Effector memory CD4-positive, alpha-beta T cell (primary cell): ENCODE data around the gene C4orf54.

Experiments used
- DNase-seq, 3 donors: peaks; one replicate each; pipeline ENCODE4 v3.0.0-alpha.2; 2020
- H3K27ac ChIP-seq: 2 replicates; pipeline ENCODE4 v1.7.0; 2013; ENCODE audit warnings: mild to moderate bottlenecking, low read length, moderate library complexity; ENCODE audit not compliant: insufficient read depth, poor library complexity, severe bottlenecking
- H3K27me3 ChIP-seq: replicated peaks from 2 replicates; pipeline ENCODE4 v1.7.0; 2013; ENCODE audit warnings: mild to moderate bottlenecking, low read length; ENCODE audit not compliant: insufficient read depth, control insufficient read depth, poor library complexity, severe bottlenecking
- H3K36me3 ChIP-seq: 2 replicates; pipeline ENCODE4 v1.7.0; 2013; ENCODE audit warnings: mild to moderate bottlenecking, low read length, moderate library complexity; ENCODE audit not compliant: control insufficient read depth, insufficient read depth
- H3K4me1 ChIP-seq: 2 replicates; pipeline ENCODE4 v1.7.0; 2013; ENCODE audit warnings: low read length, mild to moderate bottlenecking; ENCODE audit not compliant: control insufficient read depth, insufficient read depth, poor library complexity, severe bottlenecking
- H3K4me3 ChIP-seq: 2 replicates; pipeline ENCODE4 v1.7.0; 2013; ENCODE audit warnings: low read length, low read depth, mild to moderate bottlenecking; ENCODE audit not compliant: insufficient read depth, poor library complexity, severe bottlenecking
- H3K9me3 ChIP-seq: 2 replicates; pipeline ENCODE4 v1.7.0; 2013; ENCODE audit warnings: mild to moderate bottlenecking, low read length, moderate library complexity; ENCODE audit not compliant: control insufficient read depth

The C4orf54 gene

DNA sequence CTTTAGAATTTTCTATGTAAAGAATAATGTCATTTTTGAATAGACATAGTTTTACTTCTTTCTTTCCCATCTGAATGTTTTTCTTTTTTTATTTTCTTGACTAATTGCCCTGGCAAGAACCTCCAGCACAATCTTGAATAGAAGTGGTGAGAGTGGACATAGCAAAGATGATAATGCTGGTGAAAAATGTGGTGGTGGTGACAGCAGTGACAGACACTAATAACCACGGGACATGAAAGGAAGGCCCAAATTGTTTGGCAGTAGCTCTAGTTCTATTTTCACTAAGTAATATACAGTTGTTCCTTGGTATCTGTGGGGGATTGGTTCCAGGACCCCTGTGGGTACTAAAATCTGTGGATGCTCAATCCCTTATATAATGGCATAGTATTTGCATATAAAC, 29.6 kb downstream of the C4orf54 start:
- H3K4me3 ChIP-seq = no peak overlapping the region
- no peaks in the 10 kb centered on the region for H3K4me1 ChIP-seq
- H3K27me3 ChIP-seq = no peaks in the 10 kb centered on the region
- no peaks in the 10 kb centered on the region for H3K9me3 ChIP-seq
- no peaks in the 10 kb centered on the region for H3K36me3 ChIP-seq
- no peak for DNase-seq
- H3K27ac ChIP-seq = no peak overlapping the region

DNA sequence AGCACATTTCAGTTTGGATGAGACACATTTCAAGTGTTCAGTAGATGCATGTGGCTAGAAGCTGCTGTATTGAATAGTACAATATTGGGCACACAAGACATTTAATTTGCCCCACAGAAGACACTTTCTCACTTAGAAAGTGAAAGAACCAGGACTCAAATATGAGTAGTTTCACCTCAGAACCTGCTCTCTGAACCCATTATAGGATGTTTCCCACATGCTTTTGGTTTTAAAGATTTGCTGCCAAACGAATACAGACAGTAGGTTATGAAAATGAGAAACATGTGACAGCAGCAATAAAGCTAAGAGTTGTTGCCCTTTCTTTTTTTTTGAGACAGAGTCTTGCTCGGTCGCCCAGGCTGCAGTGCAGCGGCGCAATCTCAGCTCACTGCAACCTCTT, 32.3 kb downstream of the C4orf54 start:
- H3K4me1 ChIP-seq = no peaks in the 10 kb centered on the region
- H3K36me3 ChIP-seq = no peaks in the 10 kb centered on the region
- H3K27me3 ChIP-seq = no peaks in the 10 kb centered on the region
- H3K9me3 ChIP-seq = no peaks in the 10 kb centered on the region
- no peak for DNase-seq
- H3K27ac ChIP-seq = no peak overlapping the region
- H3K4me3 ChIP-seq = no peak overlapping the region

DNA sequence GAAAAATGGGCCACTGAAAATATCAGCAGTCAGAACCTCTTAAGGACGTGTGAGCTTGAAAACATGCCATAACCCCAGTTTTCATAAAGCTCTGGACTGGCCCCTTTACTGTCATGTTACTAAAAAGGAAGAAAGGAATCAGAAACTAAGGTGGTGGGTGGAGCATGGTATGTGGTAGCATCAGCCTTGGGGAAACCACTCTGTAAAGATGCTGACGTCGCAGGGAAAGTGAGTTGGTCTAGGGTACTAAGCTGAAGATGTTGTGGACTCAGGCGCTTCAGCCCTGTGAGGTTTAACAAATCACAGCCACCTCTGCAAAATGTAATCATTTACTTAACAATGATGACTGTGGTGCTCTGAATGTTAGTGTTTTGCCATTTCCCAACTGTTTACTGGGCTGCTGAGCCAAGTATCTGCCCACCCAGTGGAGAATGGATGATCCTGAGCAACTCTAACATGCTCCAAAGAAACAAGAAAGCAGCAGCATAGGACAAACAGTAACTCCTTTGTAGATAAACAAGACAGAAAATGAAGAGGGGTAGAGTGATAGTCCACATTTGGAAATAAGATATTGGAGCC, 33.4 kb downstream of the C4orf54 start:
- DNase-seq = no peak
- Histone ChIP-seq H3K36me3 (no peaks in the 10 kb centered on the region), H3K27ac (no peak overlapping the region)

DNA sequence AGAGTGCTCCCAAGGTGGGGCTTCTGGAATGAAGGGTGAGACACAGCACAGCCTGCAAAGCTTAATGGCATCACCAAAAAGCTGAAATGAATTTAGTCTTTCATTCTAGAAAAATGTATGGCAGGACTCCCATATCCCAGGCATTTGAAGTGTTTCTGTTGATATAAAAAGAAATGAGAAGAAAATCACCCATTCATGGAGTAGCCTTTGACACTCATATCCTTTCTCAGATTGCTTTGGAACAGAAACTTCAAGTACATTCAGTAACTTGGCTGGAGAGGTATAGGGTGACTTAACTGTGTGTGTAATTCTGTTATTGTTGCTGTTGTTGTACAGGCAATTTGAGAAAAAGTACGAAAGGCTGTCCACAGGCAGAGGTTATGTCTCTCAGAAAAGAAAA, 35.3 kb downstream of the C4orf54 start:
- Histone ChIP-seq H3K27me3 (peaks cover 6% of the 10 kb centered on the region), H3K4me1 (no peaks in the 10 kb centered on the region), H3K9me3 (no peaks in the 10 kb centered on the region), H3K27ac (no peak overlapping the region), H3K36me3 (no peaks in the 10 kb centered on the region), H3K4me3 (no peak overlapping the region)
- no peak for DNase-seq

More for the DNA sequence above, 33.4 kb downstream of the C4orf54 start:
- Histone ChIP-seq H3K4me3 (no peak overlapping the region), H3K4me1 (no peaks in the 10 kb centered on the region), H3K9me3 (no peaks in the 10 kb centered on the region), H3K27me3 (no peaks in the 10 kb centered on the region)

DNA sequence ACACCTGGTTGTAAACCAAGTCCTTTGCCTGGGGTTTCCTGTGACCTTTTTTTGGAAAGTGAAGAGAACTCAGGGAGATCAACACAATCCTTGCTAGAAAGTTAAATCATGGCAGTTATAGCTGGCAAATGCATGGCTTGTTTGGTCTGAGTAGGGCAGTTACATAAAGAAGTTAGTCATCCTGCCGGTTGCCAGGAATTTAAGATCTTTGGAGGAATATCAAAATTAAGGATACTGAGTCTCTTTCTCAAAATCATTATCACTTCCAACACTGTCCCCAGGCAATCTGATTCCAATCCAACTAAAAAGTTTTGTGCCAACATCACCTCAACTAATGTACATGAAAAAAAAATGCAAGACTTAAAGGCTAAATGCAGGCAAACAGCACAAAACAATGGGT, 40.3 kb downstream of the C4orf54 start:
- DNase-seq = no peak
- Histone ChIP-seq H3K4me1 (no peaks in the 10 kb centered on the region), H3K36me3 (no peaks in the 10 kb centered on the region), H3K9me3 (no peaks in the 10 kb centered on the region), H3K4me3 (no peak overlapping the region), H3K27me3 (peaks cover 6% of the 10 kb centered on the region), H3K27ac (no peak overlapping the region)

DNA sequence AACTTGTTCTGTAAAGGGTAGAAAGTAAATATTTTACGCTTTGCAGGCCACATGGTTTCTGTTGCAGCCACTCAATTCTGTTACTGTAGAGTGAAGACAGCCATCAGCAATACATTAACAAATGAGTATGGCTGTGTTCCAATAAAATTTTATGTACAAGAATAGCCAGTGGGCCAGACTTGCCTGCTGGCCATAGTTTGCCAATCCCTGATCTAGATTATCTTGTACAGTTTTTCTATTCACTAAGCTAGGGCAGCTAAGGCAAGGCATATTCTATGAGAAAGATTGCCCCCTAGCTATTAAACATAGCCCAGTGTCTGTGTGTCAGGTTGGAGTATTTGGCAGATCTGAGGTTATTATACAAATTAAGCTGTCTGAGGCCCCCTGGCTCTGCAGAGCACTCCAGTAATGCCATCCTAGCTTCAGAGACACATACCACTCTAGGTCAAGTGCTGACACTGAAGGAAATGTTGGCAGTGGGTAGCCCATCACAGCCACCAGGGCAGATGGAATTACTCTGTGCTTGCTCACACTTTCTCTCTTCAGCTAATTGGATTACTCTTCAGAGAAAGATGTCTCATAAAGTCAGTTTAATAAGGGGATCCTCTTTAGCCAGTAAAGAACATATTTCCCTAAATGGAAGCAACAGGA, 42.3 kb downstream of the C4orf54 start:
- Histone ChIP-seq H3K36me3 (no peaks in the 10 kb centered on the region), H3K4me1 (no peaks in the 10 kb centered on the region), H3K9me3 (no peaks in the 10 kb centered on the region), H3K27ac (no peak overlapping the region), H3K4me3 (no peak overlapping the region), H3K27me3 (peaks cover 6% of the 10 kb centered on the region)
- DNase-seq = no peak

DNA sequence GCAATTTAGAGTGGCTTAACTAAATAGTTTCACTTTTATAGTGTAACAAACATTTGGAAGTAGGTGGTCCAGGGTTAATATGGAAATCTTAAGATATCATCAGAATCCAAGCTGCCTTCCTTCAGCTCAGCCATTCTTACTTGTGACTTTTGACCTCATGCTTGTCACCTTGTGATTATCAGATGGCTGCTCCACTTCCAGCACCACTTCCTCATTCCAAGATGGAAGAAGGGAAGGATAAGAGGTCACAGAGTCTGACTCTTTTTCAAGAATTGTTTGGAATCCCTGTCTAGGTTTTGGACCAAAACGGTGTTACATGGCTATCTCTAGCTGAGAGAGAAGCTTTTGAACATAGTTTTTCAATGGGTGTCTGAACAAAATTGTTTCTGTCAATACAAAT, 43.1 kb downstream of the C4orf54 start:
- Histone ChIP-seq H3K27ac (no peak overlapping the region), H3K4me3 (no peak overlapping the region), H3K4me1 (no peaks in the 10 kb centered on the region), H3K27me3 (peaks cover 6% of the 10 kb centered on the region), H3K36me3 (no peaks in the 10 kb centered on the region), H3K9me3 (no peaks in the 10 kb centered on the region)
- no peak for DNase-seq

DNA sequence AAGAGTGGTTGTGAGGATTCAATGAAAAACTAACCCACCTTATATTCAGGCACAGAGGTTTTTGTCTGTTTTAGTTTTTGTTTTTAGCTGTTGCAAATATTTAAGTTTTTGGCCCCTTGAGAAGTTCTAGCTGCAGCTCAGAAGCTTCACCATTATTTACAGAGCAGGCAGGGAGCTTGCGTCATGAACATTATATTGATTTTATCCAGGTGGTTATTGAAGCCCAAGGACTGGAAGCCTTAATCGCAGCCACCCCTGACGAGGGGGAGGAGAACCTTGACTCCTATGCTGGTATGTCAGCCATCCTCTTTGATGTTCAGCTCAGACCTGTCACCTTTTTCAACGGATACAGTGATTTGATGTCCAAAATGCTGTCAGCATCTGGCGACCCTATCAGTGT, 44.9 kb downstream of the C4orf54 start:
- no peak for DNase-seq
- no peaks in the 10 kb centered on the region for H3K4me1 ChIP-seq
- H3K27ac ChIP-seq = no peak overlapping the region
- no peaks in the 10 kb centered on the region for H3K36me3 ChIP-seq
- H3K9me3 ChIP-seq = no peaks in the 10 kb centered on the region
- no peak overlapping the region for H3K4me3 ChIP-seq
- no peaks in the 10 kb centered on the region for H3K27me3 ChIP-seq

DNA sequence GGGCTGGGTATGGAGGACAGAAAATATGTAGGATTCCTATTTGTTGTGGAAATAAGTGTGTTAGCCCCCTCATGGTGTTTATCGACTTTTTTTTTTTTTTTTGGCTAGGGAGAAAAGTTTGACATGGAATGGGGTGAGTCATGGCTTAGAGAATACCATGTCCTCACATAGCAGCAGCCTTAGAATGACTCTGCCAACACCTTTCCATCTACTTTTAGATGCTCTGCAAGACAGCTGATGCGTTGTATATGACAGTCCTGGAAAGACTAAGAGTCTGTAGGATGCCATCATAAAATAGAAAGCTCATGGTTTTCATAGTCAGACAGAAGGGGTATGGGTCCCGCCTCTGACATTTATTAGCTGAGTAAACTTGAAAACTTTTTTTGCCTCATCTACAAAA, 45.3 kb downstream of the C4orf54 start:
- Histone ChIP-seq H3K27me3 (no peaks in the 10 kb centered on the region), H3K9me3 (no peaks in the 10 kb centered on the region), H3K36me3 (no peaks in the 10 kb centered on the region), H3K27ac (no peak overlapping the region), H3K4me3 (no peak overlapping the region), H3K4me1 (no peaks in the 10 kb centered on the region)
- DNase-seq = no peak

DNA sequence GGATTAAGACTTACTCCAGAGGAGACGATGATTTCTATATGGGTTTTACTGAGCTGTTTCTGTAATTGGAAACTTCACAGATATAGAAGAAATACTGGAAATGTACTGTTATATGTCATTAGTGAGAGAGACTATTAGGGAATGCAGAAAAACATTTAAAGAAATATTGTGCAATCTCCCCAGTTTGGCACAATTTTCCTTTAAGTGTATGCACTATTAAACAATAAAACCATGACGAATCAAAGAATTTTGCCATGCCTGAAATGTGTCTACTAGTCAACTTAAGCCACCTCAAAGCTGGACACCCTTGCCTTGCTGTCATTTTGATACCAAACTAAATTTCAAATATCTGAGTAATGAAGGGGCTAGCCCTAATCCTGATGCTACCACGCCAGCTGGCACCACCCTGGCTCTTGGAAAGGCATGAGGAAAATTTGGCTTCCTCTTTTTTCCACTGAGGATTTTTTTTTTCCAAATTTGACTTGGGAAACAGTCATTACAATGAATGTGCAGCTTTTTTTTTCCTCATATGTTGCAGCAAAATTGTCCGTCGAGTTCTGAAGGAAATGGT, 46.9 kb downstream of the C4orf54 start:
- no peaks in the 10 kb centered on the region for H3K9me3 ChIP-seq
- no peaks in the 10 kb centered on the region for H3K36me3 ChIP-seq
- no peaks in the 10 kb centered on the region for H3K27me3 ChIP-seq
- DNase-seq = no peak
- no peak overlapping the region for H3K4me3 ChIP-seq
- no peaks in the 10 kb centered on the region for H3K4me1 ChIP-seq
- no peak overlapping the region for H3K27ac ChIP-seq
